Neuron (in vitro differentiated cells): ENCODE data around the gene MIPEP.

ENCODE experiments used
- H2AFZ ChIP-seq: one replicate; pipeline ENCODE4 v1.6.1; 2013; ENCODE audit warnings: low read depth, mild to moderate bottlenecking, inconsistent platforms, low read length, moderate library complexity
- H3K27me3 ChIP-seq: one replicate; pipeline ENCODE4 v1.6.1; 2013; ENCODE audit warnings: low read length; ENCODE audit not compliant: insufficient read depth
- H3K36me3 ChIP-seq: one replicate; pipeline ENCODE4 v1.6.1; 2013; ENCODE audit warnings: low read length; ENCODE audit not compliant: insufficient read depth
- H3K4me1 ChIP-seq: one replicate; pipeline ENCODE4 v1.6.1; 2013; ENCODE audit warnings: low read length; ENCODE audit not compliant: insufficient read depth
- H3K4me3 ChIP-seq: 2 replicates; pipeline ENCODE4 v1.5.1; 2013; ENCODE audit warnings: mild to moderate bottlenecking, low read length, moderate library complexity
- H3K9me3 ChIP-seq: one replicate; pipeline ENCODE4 v1.6.1; 2013; ENCODE audit warnings: low read length

The MIPEP gene

DNA sequence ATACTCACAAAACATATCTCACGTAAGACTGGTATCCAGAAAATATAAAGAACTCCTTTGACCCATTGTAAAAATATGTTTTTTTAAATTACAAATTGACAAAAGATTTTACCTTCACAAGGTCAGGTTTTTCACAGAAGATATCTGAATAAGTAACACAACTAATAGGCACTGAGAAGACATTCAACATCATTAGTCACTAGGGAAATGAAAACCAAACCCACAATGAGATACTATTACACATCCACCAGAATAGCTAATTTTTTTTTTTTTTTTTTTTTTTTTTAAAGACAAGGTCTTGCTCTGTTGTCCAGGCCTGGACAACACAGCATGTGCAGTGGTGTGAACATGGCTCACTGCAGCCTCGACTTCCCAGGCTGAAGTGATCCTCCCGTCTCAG, 157.5 kb downstream of the MIPEP start:
- Histone ChIP-seq H3K9me3 (no peaks in the 10 kb centered on the region), H3K36me3 (no peaks in the 10 kb centered on the region), H3K27me3 (no peaks in the 10 kb centered on the region), H3K4me3 (no peak overlapping the region), H3K4me1 (peaks cover 6% of the 10 kb centered on the region), H2AFZ (no peak overlapping the region)

DNA sequence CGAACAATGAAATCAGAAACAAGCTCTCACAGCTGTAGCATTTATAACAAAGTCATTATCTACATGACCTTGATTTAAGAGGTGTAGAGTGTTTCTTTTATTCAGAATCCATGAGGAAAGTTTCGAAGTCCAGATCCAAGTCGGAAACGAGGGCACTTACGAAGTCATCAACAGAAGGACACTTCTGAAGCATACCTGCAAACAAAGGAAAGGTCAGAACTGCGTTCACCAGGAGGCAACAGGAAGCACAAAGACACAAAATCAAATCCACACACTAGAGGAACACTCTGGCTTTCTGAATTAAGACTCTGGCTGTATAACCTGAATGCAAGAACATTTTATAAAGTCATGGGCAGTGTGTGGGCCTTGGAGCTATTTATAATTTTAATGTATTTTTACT, 158.9 kb downstream of the MIPEP start:
- Histone ChIP-seq H3K36me3 (no peaks in the 10 kb centered on the region), H3K9me3 (no peaks in the 10 kb centered on the region), H3K4me3 (no peak overlapping the region), H3K4me1 (peaks cover 6% of the 10 kb centered on the region), H3K27me3 (no peaks in the 10 kb centered on the region), H2AFZ (no peak overlapping the region)

DNA sequence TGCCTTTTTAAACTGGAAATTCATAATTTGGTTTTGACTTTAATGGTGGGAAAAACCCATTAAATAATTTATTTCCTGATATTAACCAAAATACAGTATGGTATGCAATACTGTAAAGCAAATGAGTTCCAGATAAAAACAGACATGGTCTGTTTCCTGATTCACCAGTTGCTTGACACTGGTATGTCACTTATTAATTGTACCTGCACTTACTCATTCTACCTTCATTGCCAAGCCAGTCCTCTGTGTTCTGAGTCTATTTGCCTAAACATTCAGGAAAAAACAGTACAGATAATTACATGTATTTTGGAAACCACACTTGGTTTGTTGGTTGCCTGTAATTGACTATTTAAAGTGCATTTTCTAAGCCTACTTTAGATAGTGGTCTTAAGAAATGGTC, 159.7 kb downstream of the MIPEP start:
- H3K9me3 ChIP-seq, result no peaks in the 10 kb centered on the region
- H3K36me3 ChIP-seq, result no peaks in the 10 kb centered on the region
- no peak overlapping the region for H2AFZ ChIP-seq
- H3K4me3 ChIP-seq, result no peak overlapping the region
- peaks cover 6% of the 10 kb centered on the region for H3K4me1 ChIP-seq
- no peaks in the 10 kb centered on the region for H3K27me3 ChIP-seq

DNA sequence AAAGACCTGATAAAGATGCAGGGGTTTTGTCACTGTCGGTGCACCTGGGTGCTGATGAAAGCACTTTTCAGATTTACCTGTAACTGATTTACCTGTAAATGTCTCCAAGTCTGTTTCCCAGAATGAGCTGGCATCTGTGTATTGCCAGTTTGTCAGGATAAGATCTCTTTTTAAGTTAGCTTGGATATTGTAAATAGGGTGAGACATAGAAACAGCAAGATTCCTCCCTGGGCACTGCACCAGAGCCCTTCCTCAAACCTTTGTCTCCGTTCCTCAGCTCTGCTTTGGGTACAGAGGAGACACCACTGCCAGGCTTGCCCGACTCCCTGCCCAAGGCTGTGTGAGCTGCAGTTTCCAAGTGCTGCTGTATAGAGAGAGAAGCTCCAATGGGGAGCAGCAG, 160.4 kb downstream of the MIPEP start:
- Histone ChIP-seq H3K36me3 (no peaks in the 10 kb centered on the region), H3K27me3 (no peaks in the 10 kb centered on the region), H3K9me3 (no peaks in the 10 kb centered on the region), H2AFZ (no peak overlapping the region), H3K4me1 (peaks cover 6% of the 10 kb centered on the region), H3K4me3 (no peak overlapping the region)

DNA sequence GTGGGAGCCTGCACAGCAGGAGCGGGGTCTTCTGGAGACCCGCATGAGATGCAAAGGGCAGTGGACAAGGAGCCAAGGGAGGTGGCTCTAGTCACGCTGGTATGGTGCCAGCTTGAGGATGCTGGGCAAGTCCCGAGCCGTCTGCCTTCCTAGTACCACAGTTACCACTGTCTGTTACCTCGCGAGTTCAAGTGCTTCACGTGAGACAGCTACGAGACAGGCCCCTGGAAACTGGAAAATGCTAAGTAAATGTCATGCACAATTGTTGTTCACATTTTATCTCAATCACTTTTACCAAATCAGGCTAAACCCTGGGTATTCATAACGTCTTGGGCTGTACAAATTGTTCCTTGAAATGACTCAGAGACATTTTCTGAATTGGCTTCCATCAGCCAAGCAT, 163.3 kb downstream of the MIPEP start:
- no peaks in the 10 kb centered on the region for H3K9me3 ChIP-seq
- peaks cover 6% of the 10 kb centered on the region for H3K4me1 ChIP-seq
- H2AFZ ChIP-seq, result no peak overlapping the region
- no peak overlapping the region for H3K4me3 ChIP-seq
- no peaks in the 10 kb centered on the region for H3K27me3 ChIP-seq
- H3K36me3 ChIP-seq, result no peaks in the 10 kb centered on the region

DNA sequence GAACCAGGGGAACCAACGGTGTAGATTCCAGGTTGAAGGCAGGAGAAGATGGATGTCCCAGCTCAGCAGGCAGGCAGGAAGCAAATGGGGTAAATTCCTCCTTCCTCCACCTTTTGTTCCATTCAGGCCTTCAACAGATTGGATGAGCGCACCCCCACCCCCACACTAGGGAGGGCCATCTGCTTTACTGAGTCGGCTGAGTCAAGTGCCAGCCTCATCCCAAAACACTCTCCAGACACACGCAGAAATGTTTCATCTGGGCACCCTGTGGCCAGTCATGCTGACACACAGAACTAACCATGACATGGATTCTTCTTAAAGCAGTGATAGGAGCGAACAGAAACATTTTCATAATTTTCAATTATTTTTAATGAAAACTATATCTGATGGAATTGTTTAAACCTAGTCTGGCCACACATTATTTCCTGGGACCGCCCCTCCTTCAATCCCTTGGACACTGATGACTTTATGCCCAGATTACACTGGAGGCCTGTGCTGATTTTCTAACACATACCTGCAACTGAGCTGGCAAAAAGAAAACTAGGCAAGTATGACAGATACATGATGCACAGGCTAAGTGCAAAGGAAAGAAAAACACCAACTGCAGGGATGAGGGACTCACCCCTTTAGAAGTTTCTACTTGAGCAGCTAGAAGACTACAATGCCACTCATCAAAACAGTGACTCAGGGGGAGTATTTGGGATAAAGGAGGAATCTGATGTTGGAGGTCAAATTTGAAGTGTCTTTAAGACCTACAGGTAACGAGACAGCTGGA, 164.8 kb downstream of the MIPEP start:
- H2AFZ ChIP-seq, result no peak overlapping the region
- H3K36me3 ChIP-seq, result no peaks in the 10 kb centered on the region
- H3K4me3 ChIP-seq, result no peak overlapping the region
- no peaks in the 10 kb centered on the region for H3K9me3 ChIP-seq
- H3K4me1 ChIP-seq, result peaks cover 2% of the 10 kb centered on the region
- no peaks in the 10 kb centered on the region for H3K27me3 ChIP-seq

DNA sequence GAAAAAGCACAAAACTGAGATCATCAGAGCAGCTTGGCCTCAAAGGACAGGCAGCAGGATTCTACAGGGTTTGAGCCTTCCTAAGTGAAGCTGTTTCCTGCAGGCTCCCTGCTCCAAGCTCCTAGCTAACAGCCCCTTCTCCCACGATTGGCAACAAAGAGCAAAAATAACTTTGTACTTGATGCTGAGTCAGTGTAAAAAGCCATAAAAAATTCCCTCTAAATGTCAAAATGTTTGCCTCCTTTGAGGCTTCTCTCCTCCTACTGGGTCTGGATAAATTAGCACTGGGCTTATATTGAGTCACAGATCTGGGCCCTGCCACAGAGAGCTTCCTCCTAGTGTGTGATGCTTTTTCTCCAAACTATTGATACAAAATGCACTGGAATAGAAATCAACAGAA, 165.7 kb downstream of the MIPEP start:
- H3K36me3 ChIP-seq, result no peaks in the 10 kb centered on the region
- H2AFZ ChIP-seq, result no peak overlapping the region
- no peaks in the 10 kb centered on the region for H3K27me3 ChIP-seq

DNA sequence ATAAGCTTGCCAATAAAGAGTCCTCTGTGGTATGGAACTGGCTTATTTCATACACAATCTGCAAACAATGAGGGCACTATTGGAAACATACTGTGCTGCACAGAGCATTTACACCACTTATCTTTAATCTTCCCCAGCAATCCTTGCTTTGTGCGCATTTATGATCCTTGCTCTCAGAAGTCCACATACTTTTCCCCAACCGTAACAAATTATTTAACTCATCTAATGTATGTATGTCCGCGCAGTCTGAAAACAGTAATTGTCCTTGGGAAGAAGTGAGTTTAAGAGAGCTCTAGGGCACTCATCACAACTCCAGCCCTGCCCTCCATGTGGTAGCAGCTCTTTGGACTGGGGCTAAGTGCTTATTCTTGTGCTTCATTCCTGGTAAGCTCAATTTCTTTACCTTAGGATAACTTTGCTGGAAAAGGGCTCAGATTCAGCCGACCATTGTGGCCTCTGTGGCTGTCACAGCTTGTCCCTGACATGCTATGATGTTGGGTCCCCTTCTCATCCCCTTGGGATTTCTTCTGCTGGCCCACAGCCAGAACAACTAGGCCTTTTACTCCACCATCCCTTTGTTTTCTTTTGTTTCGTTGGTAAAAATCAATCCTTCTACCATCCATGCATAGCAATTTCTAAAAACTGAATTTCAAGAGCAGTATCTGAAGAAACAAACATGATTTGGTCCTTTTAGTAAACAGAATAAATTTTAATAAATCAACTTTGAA, 166.3 kb downstream of the MIPEP start:
- H3K4me3 ChIP-seq, result no peak overlapping the region

More for the DNA sequence above, 165.7 kb downstream of the MIPEP start:
- Histone ChIP-seq H3K4me3 (no peak overlapping the region), H3K9me3 (no peaks in the 10 kb centered on the region), H3K4me1 (peaks cover 2% of the 10 kb centered on the region)

DNA sequence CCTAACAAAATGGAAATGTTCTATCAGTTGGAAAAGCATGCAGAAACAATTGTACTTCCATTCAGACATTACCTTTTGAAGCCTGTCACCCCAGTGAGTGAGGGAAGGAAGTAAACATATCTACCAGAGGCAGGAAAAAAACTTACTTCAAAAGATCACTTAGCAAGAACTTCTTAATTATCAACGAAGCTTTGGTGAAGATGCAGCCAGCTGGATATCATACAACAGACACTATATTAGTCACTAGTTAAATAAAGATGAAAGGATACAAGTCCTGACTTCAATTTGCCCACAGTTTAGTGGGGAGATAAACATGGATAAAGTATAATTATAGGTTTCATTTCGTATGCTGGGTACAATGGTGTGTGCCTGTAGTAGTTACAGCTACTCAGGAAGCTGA, 170.2 kb downstream of the MIPEP start:
- H2AFZ ChIP-seq, result no peak overlapping the region

More for the DNA sequence above, 166.3 kb downstream of the MIPEP start:
- no peaks in the 10 kb centered on the region for H3K36me3 ChIP-seq
- no peaks in the 10 kb centered on the region for H3K27me3 ChIP-seq
- no peaks in the 10 kb centered on the region for H3K9me3 ChIP-seq
- H3K4me1 ChIP-seq, result peaks cover 2% of the 10 kb centered on the region
- H2AFZ ChIP-seq, result no peak overlapping the region

DNA sequence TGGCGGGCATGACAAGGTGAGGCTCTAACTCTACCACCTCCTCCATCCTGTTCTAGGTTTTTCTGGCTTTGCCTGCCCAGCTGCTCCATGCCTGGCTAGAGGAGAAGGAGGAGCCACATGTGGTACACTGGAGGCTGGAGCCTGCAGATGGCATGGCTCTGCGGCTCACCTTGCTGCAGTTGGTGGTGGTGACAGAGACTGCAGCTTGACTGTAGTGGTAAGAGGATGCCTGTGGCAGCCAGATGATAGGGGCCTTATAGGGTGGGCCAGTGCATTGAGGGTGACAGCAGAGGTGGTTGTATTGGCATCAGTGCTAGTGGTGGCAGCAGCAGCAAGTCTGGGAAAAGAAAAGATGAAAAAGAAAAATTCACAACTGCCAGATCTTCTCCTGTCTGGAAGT, 172.8 kb downstream of the MIPEP start:
- H3K9me3 ChIP-seq, result no peaks in the 10 kb centered on the region
- no peaks in the 10 kb centered on the region for H3K27me3 ChIP-seq
- H3K4me3 ChIP-seq, result no peak overlapping the region
- H3K36me3 ChIP-seq, result no peaks in the 10 kb centered on the region
- H3K4me1 ChIP-seq, result no peaks in the 10 kb centered on the region
- no peak overlapping the region for H2AFZ ChIP-seq

More for the DNA sequence above, 170.2 kb downstream of the MIPEP start:
- Histone ChIP-seq H3K36me3 (no peaks in the 10 kb centered on the region), H3K4me1 (no peaks in the 10 kb centered on the region), H3K4me3 (no peak overlapping the region), H3K9me3 (no peaks in the 10 kb centered on the region), H3K27me3 (no peaks in the 10 kb centered on the region)

DNA sequence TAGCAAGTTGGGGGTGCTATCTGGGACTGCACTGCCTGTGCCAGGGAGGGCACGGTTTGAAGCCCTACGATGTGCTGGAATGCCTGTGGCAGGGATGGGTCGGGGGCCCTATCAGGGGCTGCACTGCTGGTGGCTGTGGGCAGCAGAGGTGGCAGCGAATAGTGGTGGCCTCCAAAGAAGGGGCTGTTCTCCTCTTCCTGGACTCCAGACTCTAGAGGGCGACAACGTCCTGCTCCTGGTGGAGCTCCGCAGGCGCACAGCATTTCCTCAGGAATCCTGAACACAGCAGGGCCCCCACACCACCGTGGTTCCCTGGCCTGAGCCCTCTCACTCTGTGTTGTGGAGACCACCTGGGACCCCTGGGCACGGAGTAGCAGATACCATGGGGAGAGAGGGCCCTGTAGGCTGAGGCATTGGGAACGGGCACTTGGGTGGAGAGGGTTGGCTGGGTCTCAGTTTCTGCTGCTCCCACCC, 173.4 kb downstream of the MIPEP start:
- Histone ChIP-seq H3K9me3 (no peaks in the 10 kb centered on the region), H2AFZ (no peak overlapping the region), H3K27me3 (no peaks in the 10 kb centered on the region), H3K4me3 (no peak overlapping the region), H3K4me1 (no peaks in the 10 kb centered on the region), H3K36me3 (no peaks in the 10 kb centered on the region)

DNA sequence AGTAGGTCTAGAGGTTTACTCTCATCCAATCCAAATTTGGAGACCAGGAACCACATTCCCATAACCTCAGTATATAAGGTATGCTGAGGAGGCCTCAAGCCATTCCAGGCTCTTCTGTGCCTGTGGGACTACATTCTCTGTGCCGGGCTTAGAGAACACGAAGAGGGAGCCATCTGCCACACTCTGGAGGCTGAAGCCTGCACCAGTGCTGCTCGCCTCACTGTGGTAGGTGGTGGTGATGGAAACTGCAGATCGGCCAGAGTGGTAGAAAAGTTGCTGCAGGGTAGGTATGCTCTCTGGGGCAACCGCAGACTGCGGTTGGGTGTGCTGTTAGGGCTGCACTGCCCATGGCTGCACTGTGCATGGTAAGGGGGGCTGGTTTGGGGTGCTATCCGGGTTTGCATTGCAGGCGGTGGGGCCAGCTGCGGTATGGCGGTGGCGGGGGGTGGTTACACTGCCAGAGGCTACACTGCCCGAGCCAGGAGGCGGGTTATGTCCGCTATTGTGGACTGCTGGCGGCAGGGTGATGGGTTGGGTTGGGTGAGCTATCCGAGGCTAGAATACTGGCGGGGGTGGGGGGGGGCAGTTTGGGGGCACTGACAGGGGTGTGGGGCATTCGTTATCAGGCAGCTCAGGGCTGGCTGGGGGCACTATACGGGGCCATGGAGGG, 174.0 kb downstream of the MIPEP start:
- Histone ChIP-seq H3K4me3 (no peak overlapping the region), H3K9me3 (no peaks in the 10 kb centered on the region), H3K27me3 (no peaks in the 10 kb centered on the region), H2AFZ (no peak overlapping the region), H3K36me3 (no peaks in the 10 kb centered on the region), H3K4me1 (no peaks in the 10 kb centered on the region)

DNA sequence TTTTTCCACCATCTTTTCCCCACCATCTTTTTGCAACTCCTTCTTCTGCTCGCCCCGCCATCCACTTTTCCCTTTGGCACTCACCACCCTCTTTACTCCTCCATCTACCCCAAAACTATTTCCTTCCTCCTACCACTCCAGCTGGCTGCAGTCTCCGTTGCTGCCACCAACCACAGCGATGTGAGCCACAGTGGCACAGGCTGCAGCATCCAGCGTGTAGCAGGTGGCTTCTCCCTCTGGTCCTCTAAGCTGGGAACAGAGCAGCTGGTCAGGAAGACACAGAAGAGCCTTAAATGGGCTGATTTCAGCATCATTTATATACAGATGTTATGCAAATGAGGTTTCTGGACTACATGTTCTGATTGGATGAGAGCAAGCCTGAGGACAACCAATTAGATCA, 174.5 kb downstream of the MIPEP start:
- no peaks in the 10 kb centered on the region for H3K4me1 ChIP-seq
- no peaks in the 10 kb centered on the region for H3K36me3 ChIP-seq
- no peaks in the 10 kb centered on the region for H3K9me3 ChIP-seq
- H2AFZ ChIP-seq, result no peak overlapping the region
- no peak overlapping the region for H3K4me3 ChIP-seq
- no peaks in the 10 kb centered on the region for H3K27me3 ChIP-seq
